ENCODE measurements around the gene CNTNAP2.
"Not testable (repeated sequence)": the region's sequence is repeated elsewhere in the genome, so short reads cannot be mapped to it uniquely, and the experiment has no call there.

Gene CNTNAP2

DNA sequence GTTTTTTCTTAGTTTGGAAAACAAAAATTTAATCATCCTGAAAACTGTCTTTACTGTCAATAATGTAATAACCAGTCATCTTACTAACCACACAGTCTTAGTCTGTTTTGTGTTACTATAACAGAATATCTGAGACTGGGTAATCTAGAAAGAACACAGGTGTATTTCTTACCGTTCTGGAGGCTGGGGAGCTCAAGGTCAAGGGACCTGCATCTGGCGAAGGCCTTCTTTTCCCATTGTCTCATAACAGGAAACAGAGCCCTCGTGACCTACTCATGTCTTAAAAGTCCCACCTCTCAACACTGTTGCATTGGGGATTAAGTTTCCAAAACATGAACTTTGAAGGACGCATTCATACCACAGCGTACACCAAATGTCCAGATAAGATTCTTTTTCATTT, 932.3 kb downstream of the CNTNAP2 start:
- no peak for FAIRE-seq

DNA sequence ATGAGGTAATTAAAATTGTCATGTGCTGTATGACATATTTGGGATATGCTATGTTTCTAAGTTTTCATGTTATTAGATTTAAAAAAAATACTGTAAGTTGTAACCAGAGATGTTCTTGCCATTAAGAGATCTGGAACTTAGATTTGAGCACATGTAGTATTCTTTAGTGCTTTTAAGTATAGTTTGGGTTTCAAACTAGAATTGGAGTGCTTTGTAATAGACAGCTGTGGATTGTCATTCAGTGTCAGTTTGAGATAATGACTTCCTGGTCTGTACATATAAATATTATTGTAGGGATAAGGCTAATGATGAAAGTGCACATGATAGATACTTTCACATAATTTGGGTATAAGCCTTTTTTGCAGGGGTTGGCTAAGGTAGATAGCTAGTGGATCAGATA, 936.2 kb downstream of the CNTNAP2 start:
- no peak for FAIRE-seq

DNA sequence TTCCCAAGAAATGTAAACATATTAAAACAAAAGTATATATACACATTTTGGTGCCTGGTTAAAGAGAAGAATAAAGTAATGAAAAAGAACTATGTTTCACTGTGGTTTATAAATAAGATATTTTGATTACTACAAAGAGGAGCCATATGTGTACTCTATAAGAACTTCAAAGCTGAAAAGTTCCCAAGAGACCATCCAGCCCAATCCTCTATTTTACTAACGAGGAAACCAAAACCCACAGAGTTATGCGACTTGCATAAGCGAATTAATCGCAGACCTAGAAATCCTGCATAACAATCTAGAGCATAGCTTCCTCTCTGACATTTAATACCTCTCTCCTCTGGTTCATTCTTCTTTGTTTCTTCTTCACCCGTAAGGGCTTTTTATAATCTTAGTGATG, 937.1 kb downstream of the CNTNAP2 start:
- no peak for FAIRE-seq

DNA sequence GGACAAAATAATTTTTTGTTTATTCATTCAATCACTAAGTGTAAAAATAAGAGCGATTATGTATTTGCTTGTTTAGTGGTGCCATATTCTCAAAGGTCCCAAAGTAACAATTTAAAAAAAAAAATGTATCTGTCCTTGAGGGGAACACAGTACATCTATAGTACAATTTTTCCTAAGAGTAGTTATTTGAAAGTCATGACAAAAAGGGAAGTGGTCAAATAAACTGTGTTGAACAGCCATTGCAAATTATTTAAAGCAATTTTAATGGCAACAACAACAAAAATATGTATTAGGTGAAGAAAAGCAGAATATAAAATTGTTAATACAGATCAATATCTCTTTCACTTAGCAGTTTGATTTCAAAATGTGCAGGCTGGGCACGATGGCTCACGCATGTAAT, 943.5 kb downstream of the CNTNAP2 start:
- peak; percentile 29 for FAIRE-seq

DNA sequence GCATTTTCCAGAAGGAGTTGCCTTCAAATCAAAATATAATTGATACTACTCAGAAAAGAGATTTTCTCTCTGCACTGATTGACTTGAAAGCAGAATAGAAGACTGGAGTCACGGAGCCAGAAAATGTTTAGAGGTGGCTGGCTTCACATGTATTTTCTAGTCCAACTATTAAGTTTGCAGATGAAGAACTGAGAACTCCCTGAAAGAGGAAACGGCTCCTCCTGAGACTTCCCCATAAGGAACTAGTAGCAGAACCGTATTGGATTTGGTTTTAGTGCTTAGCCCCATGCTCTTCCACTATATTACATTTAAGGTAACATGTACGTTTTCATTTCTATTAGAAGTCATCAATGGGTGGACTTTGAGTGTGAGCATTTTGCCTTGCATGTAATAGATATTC, 946.3 kb downstream of the CNTNAP2 start:
- no peak for FAIRE-seq

DNA sequence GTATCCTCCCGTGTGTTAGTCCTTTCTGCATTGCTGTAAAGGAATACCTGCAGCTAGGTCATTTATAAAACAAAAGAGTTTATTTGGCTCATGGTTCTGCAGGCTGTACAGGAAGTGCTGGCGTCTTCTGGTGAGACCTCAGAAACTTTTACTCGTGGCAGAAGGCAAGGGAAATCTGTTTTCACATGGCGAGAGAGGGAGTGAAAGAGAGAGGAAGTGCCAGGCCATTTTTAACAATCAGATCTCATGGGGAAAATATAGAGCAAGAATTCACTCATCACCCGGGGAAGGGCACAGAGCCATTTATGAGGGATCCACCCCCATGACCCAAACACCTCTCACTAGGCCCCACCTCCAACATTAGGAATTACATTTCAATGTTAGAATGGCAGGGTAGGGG, 952.2 kb downstream of the CNTNAP2 start:
- no peak for FAIRE-seq

DNA sequence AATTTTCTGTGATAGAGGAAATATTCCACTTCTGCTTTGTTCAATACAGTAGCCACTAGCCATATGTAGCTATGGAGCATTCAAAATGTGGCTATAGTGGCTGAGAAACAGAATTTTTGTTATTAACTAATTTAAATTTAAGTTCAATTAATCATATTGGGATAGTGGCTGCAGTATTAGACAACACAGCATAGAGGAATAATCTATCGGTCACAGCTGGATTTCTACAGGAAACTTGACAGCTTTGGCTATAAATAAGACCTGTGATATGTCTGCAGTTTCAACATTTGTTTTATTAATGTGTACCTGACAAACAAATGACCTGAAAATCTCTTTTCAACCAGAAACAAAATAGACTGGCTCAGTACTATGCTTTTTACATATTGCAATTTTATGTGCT, 953.2 kb downstream of the CNTNAP2 start:
- no peak for FAIRE-seq

DNA sequence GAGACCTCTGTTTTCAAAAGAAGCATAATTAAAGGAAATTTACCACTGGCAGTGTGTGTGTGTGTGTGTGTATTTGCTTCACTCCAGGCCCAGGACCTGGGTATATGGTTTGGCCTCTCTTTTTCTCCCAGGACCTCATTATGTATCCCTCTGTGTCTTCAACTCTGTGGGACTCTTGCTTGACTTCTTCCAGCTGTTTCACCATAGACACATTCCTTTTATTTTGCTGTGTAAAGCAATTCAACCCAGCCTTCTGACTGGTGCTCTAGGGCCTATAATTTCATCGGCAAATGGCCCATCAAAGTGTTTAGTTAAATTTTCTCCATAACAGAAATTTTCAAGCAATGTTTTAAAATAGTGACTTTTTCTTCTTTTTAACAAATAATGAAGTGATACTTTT, 954.3 kb downstream of the CNTNAP2 start:
- FAIRE-seq = no peak

DNA sequence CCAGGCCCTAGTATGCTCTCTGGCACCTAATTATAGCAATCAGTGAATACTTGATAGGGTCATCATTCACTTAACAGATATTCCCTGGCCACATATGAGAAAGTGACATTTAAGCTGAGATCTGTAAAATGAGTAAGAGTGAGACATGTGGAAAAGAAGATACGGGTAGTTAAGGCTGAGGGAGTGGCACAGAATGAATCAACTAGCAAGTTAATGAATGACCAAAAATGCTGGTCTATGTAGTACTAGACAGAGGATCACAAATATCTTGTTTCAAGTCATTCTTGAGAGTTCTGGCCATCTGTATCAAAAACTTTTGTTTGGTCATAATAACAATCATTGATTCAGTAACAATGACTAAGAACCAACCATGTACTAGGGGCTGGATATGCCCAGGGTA, 954.9 kb downstream of the CNTNAP2 start:
- FAIRE-seq = no peak

DNA sequence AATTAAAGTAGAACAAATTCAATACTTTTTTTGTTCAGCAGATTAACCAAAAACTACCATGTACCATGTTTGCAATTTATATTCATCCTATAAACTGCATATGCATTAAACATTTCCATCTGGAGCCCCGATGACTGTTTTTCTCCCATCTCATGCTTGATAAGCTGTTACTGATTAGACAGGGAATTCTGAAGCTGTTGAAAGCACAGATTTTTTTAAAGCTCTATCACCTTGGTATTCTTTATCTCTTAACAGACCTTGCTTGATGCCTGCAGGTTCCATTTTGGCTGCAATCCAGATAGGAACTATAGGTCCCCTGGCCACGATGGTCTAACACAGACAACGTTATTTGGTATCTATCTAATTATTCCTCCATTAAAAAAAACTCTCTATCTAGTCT, 961.7 kb downstream of the CNTNAP2 start:
- no peak for FAIRE-seq

DNA sequence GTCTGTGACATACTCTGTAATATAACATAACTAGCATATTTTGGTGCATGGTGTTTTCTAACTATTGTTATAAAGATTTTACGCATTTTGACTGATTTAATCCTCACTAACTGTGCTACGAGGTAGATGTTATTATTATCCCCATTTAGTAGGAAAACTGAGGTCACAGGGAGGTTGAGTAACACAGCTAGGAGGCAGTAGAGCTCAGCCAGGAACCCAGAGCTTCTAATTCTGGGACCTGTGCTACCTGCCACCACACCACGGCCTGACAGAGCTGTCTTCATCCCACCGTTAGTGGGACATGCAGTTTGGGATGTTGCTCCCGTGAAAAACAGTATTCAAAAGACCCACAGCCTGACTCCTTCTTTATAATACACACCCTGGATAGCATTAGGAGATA, 962.5 kb downstream of the CNTNAP2 start:
- no peak for FAIRE-seq

DNA sequence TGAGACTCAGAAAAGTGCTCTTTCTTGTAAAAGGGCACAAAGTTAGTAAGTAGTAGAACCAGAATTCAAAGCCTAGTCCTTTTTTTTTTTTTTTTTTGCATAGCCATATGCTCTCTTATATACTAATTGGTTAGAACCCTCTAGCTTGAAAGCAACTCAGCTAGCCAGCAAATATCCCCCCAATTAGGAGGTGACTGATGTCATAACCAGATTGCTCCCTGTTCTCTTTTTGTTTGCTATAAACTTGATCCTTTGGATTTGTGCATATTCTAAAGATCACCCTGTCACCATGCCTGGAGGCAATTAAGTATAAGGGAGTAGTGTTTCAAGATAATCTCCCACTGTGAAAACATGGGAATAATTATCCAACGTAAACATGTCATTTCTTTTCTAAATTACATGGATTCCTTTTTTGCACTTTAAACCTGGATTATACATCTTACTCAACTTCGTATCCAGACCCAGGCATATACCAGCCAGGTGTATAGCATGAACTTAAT, 963.4 kb downstream of the CNTNAP2 start:
- FAIRE-seq = no peak

DNA sequence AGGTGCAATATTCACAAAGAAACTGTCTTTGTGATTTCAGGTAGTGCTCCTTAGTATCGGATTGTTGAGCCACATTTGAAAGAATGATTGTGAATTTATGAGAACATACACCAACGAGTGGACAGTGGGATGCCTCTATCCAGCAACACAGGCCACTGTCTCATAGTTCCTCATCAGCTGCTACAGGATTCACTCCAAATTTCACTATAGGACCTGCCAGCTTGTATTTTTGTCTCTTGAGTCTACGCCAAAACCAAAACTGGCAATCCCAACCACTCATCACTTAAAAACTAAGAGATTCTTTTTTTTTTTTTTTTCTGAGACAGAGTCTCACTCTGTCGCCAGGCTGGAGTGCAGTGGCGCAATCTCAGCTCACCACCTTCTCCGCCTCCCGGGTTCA, 964.5 kb downstream of the CNTNAP2 start:
- FAIRE-seq = no peak

DNA sequence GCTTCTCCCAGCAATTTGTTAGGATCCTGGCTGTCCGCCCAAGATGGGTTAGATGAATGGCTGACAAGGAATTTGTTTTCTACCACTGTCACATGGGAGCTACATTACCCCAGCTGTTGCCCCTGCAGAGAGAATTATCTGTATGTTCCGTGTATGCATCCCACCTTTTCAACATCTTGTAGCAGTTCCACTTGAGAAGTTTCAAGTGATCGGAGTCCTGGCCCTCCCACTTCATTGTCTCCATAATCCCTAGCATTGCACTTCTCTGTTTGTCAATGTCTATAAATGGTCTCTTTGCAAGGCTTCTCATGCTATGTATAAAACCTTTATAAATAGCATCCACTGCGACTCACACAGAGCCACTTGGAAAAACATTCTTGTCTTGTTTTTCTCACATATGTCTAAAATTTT, 972.5 kb downstream of the CNTNAP2 start:
- FAIRE-seq = no peak

DNA sequence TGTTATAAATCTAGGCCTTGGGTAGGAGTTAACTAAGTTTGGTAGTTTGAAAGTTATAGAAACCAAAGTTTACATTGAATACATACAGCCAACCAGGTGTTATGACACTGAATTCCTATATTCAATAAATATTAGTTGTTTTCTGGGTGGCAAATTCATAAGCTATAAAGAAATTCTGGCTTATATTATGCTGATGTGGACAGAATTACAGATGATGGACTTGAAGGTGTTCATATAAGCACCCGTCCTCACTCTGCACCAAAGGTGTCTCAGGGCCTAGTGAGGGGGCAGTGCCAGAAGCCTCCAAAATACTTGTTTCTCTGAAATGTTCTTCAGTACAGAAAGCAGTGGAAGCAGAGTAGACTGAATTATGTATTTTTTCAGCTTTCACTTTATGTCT, 973.0 kb downstream of the CNTNAP2 start:
- no peak for FAIRE-seq

DNA sequence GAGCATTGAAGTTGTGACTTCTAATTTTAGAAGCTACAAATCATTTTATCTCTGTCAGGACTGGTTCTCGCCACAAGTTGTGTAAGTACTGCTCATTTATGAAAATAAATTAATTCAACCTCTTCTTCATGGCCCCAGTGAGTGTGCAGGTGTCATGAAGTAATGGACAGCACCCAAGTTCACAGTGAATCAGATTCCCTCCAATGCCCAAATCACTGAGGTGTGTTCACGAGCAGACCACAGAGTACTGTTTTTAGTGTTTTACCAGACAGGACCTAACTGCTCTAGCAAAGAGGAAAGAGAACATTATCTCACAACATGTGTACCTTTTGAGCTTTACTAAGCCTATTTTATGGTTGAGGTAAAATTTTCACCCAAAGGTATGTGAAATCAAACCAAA, 980.0 kb downstream of the CNTNAP2 start:
- FAIRE-seq = no peak

DNA sequence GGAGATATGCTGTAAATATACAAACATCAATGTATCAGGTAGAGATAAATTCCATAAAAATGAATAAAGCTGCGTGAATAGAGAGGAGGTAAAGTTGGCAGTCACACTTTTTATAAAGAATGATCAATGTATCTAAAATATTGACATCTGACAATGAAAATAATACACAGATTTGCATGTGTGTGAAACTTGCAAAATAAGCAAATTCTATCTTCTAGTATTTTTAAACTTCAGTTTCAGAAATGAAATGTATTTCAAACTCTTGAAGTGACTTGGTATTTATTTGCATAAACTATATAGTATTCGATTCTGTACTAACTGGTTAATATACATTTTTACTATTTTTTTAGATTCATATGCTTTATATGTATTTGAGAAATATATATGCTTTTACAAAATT, 986.6 kb downstream of the CNTNAP2 start:
- no peak for FAIRE-seq

DNA sequence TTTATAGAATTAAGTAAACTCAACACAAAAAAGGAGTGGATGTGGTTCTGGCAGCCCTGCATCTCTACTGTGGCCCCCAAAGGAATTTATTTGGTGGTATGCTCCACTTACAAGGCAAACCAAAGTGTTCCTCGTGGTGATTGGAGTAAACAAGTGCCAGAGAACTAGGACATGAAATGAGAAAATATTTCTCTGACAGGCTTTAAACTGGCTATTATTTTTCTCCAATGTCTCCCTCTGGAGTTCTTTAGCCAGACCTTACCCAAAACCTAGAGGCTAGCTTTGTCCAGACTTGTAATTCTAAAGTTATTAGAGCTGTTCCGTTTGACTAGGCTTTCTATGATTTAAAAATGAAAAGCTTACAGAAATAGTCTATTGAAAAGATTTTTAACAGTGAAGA, 990.1 kb downstream of the CNTNAP2 start:
- no peak for FAIRE-seq

DNA sequence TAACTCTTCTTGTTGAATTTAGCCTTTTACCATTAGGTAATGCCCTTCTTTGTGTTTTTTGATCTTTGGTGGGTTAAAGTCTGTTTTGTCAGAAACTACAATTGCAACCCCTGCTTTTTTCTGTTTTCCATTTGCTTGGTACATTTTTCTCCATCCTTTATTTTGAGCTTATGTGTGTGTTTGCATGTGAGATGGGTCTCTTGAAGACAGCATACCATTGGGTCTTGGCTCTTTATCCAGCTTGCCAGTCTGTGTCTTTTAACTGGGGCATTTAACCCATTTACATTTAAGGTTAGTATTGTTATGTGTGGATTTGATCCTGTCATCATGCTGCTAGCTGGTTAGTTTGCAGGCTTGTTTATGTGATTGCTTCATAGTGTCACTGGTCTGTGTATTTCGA, 997.9 kb downstream of the CNTNAP2 start:
- FAIRE-seq = not testable (repeated sequence)

DNA sequence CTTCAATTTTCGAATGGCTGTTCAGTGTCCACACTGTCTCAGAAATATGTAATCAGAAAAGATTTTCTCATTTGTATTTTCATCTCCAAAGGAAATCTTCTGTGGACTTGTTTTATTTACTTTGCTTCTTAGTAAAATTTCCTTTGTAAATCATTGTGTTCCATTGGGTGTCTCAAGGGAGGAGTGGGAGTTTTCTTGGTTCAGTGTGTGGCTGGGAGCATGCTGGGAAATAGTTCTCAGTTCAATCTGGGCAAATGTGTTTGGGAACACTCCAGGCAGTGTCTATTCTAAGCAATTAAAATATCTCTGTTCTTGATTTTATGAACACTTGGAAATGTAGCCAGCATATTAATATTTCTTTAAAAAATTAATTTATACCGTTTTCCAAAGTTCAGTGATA, 1019.8 kb downstream of the CNTNAP2 start:
- FAIRE-seq = no peak

DNA sequence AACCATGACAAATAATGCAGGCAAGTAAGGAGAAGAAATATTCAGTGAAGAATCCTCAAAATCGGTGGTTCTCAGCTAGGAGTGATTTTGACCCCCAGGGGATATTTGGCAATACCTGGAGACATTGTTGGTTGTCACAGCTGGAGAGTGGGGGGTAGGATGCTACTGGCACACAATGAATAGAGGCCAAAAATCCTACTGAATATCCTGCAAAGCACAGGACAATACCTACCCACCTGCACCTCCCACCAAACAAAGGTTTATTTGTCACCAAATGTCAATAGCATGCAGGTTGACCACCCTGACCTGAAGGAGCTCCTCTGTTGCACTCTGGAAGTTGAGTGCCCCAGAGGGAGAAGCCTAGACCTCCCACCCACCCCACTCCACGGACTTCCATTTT, 1028.6 kb downstream of the CNTNAP2 start:
- no peak for FAIRE-seq

DNA sequence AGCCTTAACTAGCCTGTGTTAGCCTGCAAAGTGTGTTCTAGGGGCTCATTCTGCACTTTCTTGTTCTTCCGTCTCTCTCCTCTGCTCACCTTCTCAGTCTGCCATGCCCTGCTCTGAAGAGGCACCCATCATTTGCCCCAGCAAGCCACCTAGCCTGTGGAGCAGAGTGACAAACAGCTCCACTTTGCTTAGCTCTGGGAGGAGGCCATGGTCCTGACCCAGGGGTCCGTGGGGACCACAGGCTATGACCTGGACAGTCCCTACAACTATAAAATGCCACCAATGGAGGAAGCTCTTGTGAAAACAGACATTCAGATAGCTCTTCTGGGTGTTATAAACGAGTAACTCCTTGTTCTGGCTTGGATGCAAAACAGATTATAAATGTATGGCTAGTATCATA, 1029.6 kb downstream of the CNTNAP2 start:
- no peak for FAIRE-seq

DNA sequence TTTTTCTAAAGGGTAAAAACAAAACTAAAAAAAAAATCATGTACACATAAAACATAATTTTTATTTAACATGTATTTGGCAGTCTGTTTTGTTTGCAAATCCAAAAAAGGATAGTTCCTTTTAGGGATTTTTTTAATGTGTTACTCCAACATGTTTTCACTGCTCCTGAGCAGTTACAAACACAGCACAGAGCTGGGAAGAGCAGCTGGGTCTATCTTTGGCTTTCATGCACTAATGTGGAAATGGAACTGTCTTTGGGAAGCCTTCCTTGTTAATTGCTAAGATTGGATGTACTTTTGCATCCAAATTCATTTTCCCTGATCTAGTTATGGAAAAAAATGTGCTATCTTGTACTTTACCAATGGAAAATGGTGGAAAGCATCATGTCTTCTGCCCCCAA, 1035.1 kb downstream of the CNTNAP2 start:
- no peak for FAIRE-seq

DNA sequence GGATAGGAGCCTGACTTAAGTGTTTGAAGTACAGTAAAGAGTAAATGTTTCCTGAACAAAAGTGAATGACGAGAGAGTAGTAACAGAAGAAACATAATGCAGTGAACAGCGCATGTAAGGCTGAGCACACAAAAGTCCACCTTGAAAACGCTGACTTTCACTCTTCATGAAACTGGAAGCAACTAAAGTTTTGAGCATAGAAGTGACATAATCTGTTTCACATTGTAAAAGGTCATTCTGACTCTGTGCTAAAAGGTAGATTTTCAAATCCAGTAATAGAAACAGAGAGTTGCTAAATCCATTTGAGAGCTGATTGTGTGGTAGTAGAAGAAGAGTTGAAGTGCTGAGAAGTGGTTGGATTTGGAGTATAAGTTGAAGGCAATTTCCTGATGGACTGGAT, 1037.0 kb downstream of the CNTNAP2 start:
- no peak for FAIRE-seq

DNA sequence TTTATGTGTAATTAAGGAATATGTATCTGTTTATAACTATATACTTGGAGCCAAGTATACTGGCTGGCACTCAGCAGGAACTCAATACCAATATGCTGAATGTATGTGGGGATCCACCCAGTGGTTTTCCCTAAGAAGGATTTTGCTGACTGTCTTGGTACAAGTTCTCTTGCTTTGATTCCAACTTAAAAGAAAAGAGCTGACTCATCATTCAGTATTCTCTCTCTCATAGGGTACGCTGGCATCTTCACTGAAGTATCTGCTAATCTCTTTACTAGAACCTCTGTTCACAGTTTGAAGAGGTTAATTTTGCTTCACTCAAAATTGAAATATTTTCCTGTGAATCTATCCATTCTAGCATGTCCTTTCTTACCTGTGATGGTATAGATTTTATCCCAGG, 1044.8 kb downstream of the CNTNAP2 start:
- FAIRE-seq = no peak

DNA sequence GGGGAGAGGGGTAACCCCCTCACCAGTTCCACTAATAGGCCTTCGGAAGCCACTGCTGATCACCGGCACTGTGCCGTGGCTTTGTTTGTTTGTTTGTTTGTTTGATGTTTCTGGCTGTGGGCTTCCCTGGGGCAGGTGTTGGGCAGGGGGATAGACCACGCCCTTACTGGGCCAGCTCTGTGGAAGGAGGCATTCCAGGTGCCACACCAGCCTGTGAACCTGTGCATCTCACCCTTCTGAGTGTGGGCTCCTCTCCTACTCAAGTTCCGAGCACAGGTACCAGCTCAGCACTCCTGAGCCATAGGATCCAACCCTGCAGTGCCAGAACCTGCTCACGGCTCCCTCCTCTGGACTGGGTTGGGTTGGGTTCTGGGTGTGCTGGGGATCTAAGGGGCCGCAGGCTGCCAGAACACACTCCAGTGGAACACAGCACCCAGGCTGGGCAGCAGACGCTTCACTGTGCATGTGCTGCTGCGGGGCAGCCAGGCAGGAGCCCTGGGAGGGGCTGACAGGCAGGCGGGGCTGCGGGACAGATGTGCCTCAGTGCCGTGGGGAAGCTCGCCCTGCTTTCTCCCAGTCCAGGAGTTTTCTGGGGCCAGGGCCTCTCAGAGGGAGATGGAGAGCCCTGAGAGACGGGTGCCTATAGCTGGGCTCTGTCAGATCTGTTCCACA, 1053.9 kb downstream of the CNTNAP2 start:
- no peak for FAIRE-seq
